ENCODE results near the gene ATOX1. TPM values are rescaled to one million over a fixed set of nuclear protein-coding genes. Genes with fewer than 3 reads are reported as not detected.

The ATOX1 gene
- total RNA-seq, 3 donors from 2014 or later, result 52.5 to 54.8 (median 53.6) TPM

DNA sequence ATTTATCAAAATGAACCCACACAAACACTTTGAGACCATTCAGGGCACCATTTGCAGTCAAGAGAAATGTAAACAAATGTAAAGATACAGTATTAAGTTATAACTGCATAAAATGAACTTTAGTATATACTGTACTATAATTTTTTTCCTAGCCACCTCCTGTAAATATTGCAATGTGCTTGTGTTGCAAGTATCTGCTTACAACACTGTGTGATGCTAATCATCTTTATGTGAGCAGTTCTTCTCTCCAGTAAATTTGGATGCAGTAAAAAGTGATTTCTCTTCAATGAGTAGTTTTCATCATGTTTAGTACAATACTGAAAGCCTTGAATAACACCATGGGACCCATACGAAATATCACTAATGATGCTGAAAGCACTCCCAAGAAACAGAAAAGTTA, 22.8 kb upstream of the ATOX1 start:
- DNase-seq (no peak), ATAC-seq (no peak)
- Histone ChIP-seq H3K36me3 (ENCODE audit: low read depth) (no peaks in the 10 kb centered on the region), H3K4me3 (no peak overlapping the region), H3K9me3 (no peaks in the 10 kb centered on the region), H3K4me1 (ENCODE audit: low read depth) (peaks cover 11% of the 10 kb centered on the region)
- TF ChIP-seq, protein P1, sequence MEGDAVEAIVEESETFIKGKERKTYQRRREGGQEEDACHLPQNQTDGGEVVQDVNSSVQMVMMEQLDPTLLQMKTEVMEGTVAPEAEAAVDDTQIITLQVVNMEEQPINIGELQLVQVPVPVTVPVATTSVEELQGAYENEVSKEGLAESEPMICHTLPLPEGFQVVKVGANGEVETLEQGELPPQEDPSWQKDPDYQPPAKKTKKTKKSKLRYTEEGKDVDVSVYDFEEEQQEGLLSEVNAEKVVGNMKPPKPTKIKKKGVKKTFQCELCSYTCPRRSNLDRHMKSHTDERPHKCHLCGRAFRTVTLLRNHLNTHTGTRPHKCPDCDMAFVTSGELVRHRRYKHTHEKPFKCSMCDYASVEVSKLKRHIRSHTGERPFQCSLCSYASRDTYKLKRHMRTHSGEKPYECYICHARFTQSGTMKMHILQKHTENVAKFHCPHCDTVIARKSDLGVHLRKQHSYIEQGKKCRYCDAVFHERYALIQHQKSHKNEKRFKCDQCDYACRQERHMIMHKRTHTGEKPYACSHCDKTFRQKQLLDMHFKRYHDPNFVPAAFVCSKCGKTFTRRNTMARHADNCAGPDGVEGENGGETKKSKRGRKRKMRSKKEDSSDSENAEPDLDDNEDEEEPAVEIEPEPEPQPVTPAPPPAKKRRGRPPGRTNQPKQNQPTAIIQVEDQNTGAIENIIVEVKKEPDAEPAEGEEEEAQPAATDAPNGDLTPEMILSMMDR (IDR thresholded peaks at IDR 0.05), result no peak
- intact Hi-C loops (cut with DNase I, micrococcal nuclease), result no loop called here

GRCh38 chr5:151780348-151780747, 21.9 kb upstream of the ATOX1 start:
- ATAC-seq, result no peak
- no peaks in the 10 kb centered on the region for H3K36me3 ChIP-seq (ENCODE audit: low read depth)
- TF ChIP-seq, protein P1 (IDR thresholded peaks at IDR 0.05), result no peak
- no peak for DNase-seq
- no peaks in the 10 kb centered on the region for H3K9me3 ChIP-seq
- peaks cover 16% of the 10 kb centered on the region for H3K4me1 ChIP-seq (ENCODE audit: low read depth)
- H3K4me3 ChIP-seq, result no peak overlapping the region
- intact Hi-C loops (cut with DNase I, micrococcal nuclease), result no loop called here

DNA sequence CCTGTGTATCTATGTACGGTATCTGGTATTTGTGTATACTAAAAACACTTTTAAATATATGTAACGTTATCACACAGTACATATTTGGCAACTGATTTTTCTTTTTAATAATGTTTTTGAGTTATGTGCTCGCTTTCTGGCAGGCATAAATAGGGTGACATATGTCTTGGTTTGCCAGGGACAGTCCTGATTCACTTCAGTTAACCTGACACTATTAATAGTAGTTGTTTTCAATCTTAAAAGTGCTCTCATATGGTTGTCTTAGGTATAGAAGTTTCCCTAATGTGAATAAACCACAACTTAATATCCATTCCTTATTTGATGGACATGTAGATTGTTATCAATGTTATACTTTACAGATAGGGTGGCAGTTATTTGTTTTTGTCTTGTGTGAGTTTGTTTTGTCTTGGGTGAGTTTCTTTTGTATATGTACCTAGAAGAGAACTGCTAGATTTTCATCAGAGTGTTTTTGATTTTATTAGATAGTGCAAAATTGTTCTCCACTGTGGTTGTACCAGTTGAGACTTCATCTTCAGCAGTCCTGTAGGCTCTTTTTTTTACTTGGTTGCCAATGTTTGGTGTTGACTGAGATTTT, 21.2 kb upstream of the ATOX1 start:
- intact Hi-C loops (cut with DNase I, micrococcal nuclease), result no loop called here

GRCh38 chr5:151775025-151775606, 16.7 kb upstream of the ATOX1 start:
- H3K9me3 ChIP-seq, result peaks cover 3% of the 10 kb centered on the region
- no peaks in the 10 kb centered on the region for H3K36me3 ChIP-seq (ENCODE audit: low read depth)
- H3K4me1 ChIP-seq (ENCODE audit: low read depth), result peaks cover 31% of the 10 kb centered on the region
- TF ChIP-seq, protein P1 (IDR thresholded peaks at IDR 0.05), result no peak
- DNase-seq, result no peak
- ATAC-seq, result no peak
- H3K4me3 ChIP-seq, result no peak overlapping the region
- intact Hi-C loops (cut with DNase I, micrococcal nuclease), result no loop called here

More for the DNA sequence above, 21.2 kb upstream of the ATOX1 start:
- Histone ChIP-seq H3K36me3 (ENCODE audit: low read depth) (no peaks in the 10 kb centered on the region), H3K4me1 (ENCODE audit: low read depth) (peaks cover 22% of the 10 kb centered on the region), H3K9me3 (no peaks in the 10 kb centered on the region), H3K4me3 (no peak overlapping the region)
- no peak for ATAC-seq
- TF ChIP-seq, protein P1 (IDR thresholded peaks at IDR 0.05), result no peak
- no peak for DNase-seq

DNA sequence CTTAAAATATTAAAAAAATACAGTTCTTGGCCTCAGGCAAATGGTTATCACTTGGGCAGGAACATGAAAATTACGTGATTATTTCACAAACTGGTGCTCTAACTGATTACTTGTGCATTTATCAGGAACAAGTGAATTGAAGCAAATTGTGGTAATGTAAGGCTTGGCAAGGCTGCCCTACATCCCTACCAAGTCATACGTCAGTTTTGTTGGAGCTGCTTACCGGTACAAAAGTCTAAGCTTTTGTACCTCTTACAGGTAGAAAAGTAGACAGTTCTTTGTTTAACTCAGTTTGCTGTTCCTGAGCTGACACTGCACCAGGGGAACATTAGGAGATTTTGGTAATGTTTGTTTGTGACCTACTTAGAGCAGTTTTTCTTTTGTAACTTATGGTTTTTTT, 15.5 kb upstream of the ATOX1 start:
- intact Hi-C loops (cut with DNase I, micrococcal nuclease), result no loop called here
- ATAC-seq, result no peak
- no peak for DNase-seq
- H3K36me3 ChIP-seq (ENCODE audit: low read depth), result no peaks in the 10 kb centered on the region
- peaks cover 35% of the 10 kb centered on the region for H3K4me1 ChIP-seq (ENCODE audit: low read depth)
- peaks cover 3% of the 10 kb centered on the region for H3K9me3 ChIP-seq
- no peak overlapping the region for H3K4me3 ChIP-seq
- TF ChIP-seq, protein P1 (IDR thresholded peaks at IDR 0.05), result no peak
